Right kidney (tissue), 9 donors: ENCODE results near the gene IDI1.
A peak's percentile ranks its signal among the peaks of the same experiment; 100 is the strongest.

Source experiments
- DNase-seq: peaks from one replicate; pipeline ENCODE4 v3.0.0-alpha.2; 2016
- long read RNA-seq, 8 donors: transcript quantifications; one replicate each; lab custom pipeline, GENCODE V29; 2026

Gene IDI1
- long read RNA-seq, donor 1, transcript IDI1-201 (5 exons, 2,301 nt): major isoform, 20 of 56 reads
- long read RNA-seq, donor 1, transcript IDI1-205 (4 exons, 1,066 nt): minor isoform, 15 of 56 reads
- long read RNA-seq, donor 1, partial matches to known transcripts: 21 of 56 reads
- long read RNA-seq, donor 1, other reads (novel, unspliced or antisense): 0 of 56 reads
- long read RNA-seq, donor 2, transcript IDI1-205 (4 exons, 1,066 nt): minor isoform, 5 of 15 reads
- long read RNA-seq, donor 2, transcript IDI1-201 (5 exons, 2,301 nt): major isoform, 10 of 15 reads
- long read RNA-seq, donor 2, partial matches to known transcripts: 0 of 15 reads
- long read RNA-seq, donor 2, other reads (novel, unspliced or antisense): 0 of 15 reads
- long read RNA-seq, donor 3, partial matches to known transcripts: 0 of 6 reads
- long read RNA-seq, donor 3, other reads (novel, unspliced or antisense): 0 of 6 reads
- long read RNA-seq, donor 4, transcript IDI1-201 (5 exons, 2,301 nt): major isoform, 9 of 12 reads
- long read RNA-seq, donor 4, partial matches to known transcripts: 0 of 12 reads
- long read RNA-seq, donor 4, other reads (novel, unspliced or antisense): 0 of 12 reads
- long read RNA-seq, donor 5, transcript IDI1-201 (5 exons, 2,301 nt): major isoform, 14 of 41 reads
- long read RNA-seq, donor 5, transcript IDI1-205 (4 exons, 1,066 nt): major isoform, 14 of 41 reads
- long read RNA-seq, donor 5, partial matches to known transcripts: 13 of 41 reads
- long read RNA-seq, donor 5, other reads (novel, unspliced or antisense): 0 of 41 reads
- long read RNA-seq, donor 6, transcript IDI1-205 (4 exons, 1,066 nt): major isoform, 9 of 12 reads
- long read RNA-seq, donor 6, partial matches to known transcripts: 0 of 12 reads
- long read RNA-seq, donor 6, other reads (novel, unspliced or antisense): 0 of 12 reads
- long read RNA-seq, donor 7, transcript IDI1-205 (4 exons, 1,066 nt): minor isoform, 12 of 44 reads
- long read RNA-seq, donor 7, transcript IDI1-201 (5 exons, 2,301 nt): major isoform, 19 of 44 reads
- long read RNA-seq, donor 7, partial matches to known transcripts: 13 of 44 reads
- long read RNA-seq, donor 7, other reads (novel, unspliced or antisense): 0 of 44 reads
- long read RNA-seq, donor 8, transcript IDI1-205 (4 exons, 1,066 nt): minor isoform, 11 of 27 reads
- long read RNA-seq, donor 8, transcript IDI1-201 (5 exons, 2,301 nt): major isoform, 16 of 27 reads
- long read RNA-seq, donor 8, partial matches to known transcripts: 0 of 27 reads
- long read RNA-seq, donor 8, other reads (novel, unspliced or antisense): 0 of 27 reads

DNA sequence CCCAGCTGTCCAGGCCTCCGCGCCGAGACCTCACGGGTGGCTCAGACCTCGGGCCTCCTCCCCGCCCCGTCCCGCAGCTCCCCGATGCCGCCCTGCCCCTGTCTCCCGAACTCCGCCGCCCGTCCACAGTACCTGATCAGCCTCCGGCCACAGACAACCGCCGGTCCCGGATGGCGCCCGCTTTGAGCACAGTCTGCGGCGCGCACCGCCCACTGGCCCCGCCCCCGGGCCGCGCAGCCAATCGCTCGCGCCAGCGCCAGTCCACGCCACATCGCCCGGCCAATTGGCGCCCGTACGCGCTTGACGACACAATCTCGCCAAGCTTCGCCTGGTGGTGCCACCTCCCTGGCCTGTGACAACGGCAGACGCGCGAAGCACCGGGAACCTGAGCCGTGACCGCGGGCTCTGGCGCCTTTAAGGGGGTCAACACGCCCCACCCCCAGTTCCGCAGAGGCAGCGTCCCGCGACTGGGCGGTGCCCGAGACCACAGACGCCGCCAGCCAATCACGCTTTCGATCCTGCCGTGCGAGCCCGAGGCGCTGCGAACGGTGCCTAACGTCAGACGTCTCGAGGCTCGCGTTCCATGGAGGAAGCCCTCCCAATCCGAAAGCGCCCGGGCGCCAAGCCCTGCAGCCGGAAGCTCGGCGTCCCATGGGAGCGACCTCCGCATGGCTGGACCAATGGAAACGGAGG lies at the start of gene IDI1:
Gene IDI1, minus strand, starts transcription at position 388 of the 693 bp plus-strand sequence. Its CDS starts 116 bp downstream, at position 272.
- DNase-seq: peak; percentile 98

DNA sequence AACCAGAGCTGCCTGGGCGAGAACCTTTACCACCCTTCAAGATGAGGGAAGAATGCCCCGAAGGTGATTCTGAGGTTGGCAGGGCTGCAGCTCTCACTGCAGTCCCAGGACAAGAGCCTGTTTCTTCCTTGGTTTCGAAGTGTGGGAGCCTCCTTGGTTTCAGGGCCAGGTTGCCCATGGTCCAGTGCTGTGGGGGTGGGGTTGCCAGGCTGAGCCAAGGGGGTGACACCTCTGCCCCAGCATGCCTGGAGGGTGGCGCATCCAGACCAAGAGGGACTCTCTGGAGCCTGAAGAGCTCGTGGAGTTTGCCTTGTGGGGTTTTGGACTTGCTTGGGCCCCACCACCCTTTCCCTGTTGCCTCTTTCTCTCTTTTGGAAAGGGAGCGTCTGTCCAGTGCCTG lies 48.5 kb upstream of the IDI1 start:
- no peak for DNase-seq

DNA sequence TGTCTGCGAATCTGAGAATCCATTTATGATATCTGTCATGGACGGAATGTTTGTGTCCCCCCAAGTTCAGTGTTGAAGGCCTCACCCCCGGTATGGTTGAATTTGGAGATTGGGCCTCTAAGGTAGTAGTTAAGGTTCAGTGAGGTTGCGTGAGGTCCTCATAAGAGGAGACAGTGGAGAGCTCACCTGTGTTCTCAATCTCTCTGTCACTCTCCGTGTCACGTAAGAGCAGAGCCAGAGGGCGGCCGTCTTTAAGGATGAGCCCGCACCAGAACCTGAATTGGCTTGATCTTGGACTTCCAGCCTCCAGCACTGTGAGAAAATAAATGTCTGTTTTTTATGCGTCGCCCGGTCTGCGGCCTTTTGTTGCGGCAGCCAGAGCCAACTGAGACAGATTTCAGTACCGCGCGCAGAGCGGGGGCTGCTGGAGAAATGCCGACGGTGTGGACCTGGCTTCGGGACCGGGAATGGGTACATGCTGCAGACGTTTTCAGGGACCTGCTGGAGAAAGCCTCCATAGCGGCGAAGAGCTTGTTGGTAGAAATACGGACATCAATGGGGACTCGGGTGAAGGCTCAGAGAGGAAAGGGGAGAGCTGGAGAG lies 47.5 kb upstream of the IDI1 start:
- no peak for DNase-seq

DNA sequence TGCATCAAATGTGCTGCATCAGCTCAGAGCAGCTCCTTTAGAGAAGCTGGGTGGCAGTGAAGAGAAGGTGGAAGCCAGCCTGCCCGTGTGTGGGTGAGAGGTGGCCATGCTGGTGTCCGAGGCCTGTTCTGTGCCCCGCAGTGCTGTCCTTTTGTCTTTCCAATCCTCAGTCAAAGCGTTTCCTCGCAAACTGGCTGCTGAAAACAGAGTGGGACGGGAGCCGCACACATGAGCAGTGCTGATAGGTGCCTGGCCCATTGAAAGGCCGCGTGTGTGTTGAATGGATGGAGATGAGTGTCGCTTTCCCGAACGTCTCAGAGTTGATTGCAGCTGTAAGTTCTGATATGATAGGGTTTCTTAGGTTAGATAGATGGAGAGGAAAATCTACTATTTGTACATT lies 46.6 kb upstream of the IDI1 start:
- DNase-seq: no peak

DNA sequence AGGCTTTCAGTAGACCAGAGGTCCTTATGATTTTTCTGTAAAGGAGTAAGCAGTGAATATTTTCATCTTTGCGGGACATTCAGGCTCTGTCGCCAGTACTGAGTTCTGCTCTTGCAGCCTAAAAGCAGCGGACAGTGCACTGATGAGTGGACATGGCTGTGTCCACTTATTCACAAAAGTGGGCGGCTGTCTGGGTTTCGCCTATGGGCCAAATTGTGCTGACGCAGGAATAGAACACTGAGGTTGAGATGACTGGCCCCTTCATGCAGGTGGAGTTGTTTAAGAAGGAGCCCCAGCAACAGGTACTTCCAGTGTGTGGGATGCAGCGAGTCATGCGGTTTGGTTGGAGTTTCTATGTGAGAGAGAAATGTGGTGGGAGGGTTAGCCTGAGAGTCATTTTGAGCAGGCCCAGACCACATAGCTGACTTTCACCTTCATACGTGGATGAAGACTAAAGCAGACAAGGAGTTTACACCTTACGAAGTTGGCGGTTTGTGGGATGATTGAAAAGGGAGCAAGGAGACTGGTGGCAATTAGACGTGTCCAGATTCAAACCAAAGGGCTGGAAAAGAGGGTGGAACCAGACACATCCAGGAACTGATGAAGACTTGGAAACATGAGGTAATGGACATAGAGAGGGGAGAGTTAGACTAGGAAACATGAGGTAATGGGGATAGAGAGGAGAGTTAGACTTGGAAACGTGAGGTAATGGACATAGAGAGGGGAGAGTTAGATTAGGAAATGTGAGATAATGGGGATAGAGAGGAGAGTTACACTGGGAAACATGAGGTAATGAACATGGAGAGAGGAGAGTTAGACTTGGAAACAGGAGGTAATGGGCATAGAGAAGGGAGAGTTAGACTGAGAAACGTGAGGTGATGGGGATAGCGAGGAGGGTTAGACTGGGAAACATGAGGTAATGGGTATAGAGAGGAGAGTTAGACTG lies 45.5 kb upstream of the IDI1 start:
- no peak for DNase-seq

DNA sequence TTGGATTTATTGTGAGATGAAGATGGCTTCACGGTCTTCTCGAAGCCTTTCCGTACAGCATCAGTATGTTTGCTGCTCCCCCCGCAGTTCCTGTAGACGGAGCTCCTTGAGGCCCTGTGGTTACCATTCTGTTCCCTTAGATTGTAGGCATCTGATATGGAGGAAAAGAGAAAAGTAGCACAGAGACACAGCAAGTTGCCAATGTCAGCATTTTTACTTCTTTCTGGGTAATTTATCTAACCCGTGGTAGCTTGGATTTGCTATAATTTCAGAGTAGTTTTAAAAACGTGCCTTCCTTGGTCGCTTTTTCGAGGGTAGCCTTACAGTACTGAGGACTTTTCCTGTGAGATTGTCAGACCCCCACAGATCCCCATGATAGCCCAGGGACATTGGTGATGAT lies 44.8 kb upstream of the IDI1 start:
- no peak for DNase-seq

DNA sequence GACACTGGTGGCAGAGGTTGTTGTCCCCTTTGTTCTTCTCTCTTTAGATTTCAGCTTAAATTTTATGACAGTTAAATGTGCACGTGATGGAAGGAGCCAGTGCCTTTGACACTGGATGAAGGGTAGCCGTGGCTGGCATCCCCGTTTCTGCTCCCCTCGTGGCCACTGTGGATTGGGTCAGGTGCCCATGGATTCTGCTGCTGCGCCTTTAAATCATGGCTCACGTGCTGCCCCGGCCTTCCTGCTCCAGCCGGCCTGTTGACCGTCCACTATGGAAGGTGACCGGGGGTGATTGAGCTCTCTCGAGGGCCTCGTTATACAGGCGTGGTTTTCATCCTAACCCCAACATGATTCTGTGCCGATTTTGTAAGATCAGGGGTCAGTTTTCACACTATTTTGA lies 41.8 kb upstream of the IDI1 start:
- DNase-seq: no peak

DNA sequence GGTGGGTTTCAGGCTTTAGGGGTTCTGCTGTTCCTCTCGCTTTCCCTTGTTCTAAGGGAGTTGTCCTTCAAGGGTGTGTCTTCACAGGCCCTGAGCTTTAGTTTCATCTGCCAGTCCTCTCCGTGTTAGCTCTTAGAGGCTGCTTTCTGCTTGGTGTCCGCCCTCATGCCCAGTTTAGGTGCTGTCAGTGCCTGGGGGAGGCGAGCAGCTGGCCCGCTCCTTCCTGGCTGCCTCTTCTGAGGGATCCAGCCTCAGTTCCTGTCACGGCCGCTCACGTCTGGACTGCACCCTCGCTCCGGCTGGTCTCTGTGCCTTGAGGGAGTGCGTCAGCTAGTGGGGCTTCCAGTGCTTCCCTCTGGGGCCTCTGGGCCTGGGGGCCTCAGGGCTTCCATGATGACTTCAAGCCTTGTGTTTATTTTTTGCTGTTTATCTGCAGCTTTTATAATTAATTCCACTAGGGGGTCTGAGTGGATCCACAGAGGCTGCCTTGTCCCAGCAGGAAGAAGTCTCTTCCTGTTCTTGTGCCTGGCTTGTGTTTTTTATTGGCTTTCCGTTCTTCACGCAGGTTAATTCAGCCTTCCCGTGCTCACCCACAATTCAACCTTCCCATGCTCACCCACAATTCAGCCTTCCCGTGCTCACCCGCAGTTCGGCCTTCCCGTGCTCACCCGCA lies 40.2 kb upstream of the IDI1 start:
- DNase-seq: no peak

DNA sequence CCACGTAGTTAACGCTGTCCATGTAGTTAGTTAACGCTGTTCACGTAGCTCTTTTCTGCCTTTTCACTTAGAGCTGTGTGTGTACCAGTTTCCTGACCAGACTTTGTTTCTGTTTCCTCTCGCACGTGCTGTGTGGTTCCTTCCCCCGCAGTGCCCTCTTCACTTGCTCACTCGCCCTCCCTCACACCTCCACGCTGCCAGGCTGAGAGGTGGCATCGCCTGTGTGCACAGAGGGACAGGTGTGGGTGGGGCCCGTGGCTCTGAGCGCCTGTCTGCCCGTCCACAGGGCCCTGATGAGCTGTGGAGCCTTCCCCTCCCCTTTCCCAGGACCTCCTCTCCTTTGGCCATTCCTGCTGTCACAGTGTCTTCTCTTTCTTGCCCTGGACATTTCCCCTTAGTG lies 37.9 kb upstream of the IDI1 start:
- no peak for DNase-seq

DNA sequence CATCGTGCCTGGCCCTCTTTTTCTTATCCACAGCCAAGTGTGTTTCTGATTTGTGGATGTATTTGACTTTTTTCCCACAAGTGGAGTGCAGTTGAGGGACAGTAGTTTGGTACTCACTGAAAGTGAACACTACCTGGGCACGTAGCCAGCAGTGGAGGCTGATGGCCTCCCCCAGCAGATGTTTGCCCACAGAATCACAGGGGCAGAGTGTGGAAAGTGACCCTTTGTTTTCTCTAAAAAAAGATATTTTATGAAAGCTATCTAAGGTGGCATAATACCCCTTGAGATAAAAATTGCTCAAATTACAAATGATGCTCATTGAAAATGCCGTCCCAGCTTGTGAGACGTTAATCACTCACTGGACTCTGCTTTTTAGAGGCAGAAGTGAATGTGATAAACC lies 36.3 kb upstream of the IDI1 start:
- DNase-seq: no peak

DNA sequence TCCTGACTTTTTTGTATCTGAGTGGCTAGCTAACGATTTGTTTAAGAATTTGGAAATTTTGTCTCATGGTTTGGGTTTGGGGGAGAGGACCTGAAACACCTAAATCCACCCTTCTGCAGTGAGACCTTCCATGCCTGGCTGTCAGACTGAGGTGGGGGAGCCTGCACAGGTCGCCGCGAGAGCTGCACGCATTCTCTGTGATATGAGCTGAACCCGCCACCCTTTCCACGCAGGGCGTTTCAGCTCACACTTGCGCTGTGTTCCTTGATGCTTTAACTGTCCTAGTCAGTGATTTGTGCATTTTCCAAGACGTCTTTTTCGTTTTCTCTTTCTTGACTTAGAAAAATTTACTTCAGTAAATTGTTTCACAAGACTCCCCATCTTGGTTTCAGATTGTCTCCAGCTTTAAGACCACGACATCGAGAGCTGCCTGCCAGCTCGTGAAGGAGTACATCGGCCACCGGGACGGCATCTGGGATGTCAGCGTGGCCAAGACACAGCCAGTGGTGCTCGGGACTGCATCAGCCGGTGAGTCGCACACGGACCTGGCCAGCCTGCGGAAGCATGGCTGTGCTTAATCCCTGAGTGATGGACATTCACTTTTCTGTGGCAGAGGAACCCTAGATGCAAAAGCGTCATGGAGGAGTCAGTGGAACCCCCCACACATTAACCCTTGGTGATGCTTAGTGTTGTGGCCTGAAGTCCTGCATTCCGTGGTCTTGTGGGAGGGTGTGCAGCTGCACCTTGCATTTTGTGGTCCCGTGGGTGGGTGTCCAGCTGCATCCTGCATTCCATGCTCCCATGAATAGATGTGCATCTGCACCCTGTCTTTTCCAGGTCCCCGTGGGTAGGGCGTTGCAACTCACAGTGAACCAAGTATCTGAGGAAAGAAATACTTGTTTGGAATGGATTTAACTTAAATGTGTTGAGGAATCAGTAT lies 35.4 kb upstream of the IDI1 start:
- DNase-seq: no peak

DNA sequence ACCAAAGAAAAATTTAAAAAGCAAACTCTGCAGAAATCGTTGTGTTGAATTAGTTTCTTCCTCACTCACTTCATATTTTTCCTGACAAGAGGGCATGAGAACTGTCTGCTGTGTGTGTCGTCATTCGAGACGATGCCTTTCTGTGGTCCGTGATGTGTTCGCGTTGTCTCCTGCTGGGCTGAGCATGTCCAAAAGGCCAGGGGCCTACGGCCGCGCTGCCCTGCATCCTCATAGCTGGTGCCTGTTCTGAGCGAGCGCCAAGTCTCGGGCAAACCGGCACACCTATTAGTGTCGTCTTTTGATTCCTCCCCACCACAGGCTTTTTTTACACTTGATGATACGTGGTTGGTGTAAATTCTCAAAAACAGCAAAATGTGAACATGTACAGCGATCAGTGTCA lies 34.7 kb upstream of the IDI1 start:
- no peak for DNase-seq

DNA sequence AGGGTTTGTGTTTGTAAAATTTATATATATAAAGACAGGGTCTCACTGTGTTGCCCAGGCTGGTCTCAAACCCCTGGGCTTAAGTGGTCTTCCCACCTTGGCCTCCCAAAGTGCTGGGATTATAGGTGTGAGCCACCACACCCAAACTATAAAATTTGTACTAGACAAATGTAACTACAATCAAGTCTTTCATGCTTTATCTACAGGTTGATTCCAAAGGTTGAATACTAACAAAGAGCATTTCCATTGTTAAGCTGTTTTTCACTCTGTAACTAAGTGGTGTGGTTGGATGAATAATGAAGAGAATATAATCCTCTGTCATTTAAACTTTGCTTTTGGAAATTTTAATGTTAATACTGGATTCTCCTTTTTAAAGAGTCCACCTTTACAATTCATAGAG lies 29.7 kb upstream of the IDI1 start:
- no peak for DNase-seq

DNA sequence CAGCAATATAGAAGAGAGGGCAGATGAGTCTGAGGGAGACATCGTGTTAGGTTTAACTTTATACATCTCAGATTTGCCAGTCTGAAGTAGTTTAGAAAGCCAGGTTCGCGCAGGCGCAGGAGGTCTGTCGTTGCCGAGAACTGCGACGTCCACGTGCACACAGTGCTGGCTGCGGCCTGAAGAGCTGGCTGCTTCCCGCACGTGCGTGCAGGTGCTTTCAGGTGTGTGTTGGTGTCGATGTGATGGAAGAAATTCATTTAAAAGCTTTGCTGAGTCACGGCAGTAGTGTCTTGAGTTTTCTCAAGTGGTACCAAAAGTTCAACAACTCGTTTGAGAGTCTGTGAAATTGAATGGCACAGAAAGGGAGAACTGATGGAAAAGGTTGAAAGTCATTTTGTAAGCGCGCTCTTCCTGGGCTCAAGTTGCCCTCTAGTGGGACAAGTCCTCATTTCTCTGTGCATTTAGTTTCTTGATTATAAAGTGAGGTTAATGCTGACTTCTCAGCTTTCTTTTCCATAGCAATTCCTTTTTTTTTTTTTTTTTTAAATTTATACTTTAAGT lies 25.9 kb upstream of the IDI1 start:
- no peak for DNase-seq

DNA sequence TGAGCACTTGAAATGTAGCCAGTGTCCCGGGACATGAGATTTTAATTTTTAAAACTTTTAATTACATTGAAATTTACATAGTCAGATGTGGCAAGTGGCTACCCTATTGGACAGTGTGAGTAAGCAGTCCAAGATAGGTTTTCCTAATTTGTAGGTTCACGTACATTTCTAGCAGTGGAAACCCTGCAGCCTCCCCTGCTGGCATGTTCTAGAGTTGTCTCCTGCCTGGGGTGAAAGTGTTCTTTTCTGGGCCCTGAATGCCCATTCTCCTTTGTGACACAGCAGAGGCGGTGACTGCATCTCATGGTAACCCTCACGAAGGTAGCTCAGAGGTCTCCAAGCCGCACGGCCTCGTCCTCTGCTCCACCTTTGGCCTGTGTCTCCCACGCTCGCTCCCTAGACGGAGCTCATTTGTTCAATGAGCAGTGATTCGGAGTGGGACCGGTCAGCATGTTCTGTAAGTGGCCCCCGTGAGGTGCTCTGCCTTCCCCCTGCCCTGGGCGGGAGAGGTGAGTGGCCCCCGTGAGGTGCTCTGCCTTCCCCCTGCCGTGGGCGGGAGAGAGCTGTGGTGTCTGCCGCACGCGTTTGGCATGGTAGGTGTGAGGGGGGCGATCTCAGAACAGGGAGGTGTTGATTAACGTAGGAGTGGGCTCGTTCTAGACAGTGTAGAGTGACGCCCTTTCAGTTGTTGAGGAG lies 25.3 kb upstream of the IDI1 start:
- no peak for DNase-seq

DNA sequence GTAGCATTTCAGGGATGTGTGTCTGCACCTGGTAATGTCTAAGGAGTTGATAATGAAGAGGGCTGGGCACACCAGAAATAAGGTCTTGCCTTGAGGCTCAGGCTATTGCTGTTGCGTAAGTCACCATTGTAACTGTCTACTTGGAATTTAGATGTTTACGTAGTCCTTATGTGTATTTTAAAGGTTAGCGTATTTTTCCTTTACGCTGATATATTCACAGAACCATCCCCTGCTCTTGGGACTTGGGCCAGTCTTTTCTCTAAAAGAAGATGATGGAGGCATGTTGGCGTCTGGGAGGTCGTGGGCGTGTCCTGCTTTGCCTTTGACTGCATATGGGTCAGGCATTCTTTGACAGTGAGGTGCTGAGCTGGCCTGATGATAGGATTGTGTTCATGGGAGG lies 22.0 kb upstream of the IDI1 start:
- DNase-seq: no peak
